HL-60 (cell line): Measurements from ENCODE around the gene HDAC9.

Experiments used
- GABPA ChIP-seq: IDR thresholded peaks from 2 replicates; pipeline ENCODE4 v1.6.1; 2012; ENCODE audit warnings: low read depth
- POLR2AphosphoS5 ChIP-seq: IDR thresholded peaks from 2 replicates; pipeline ENCODE4 v1.6.1; 2012; ENCODE audit warnings: low read depth
- SPI1 ChIP-seq: IDR thresholded peaks from 2 replicates; pipeline ENCODE4 v1.6.1; 2012; ENCODE audit warnings: low read depth, mild to moderate bottlenecking, borderline replicate concordance
- TF ChIP-seq, protein P1 (sequence below): IDR thresholded peaks from one replicate; pipeline ENCODE4 v1.5.1; 2011; ENCODE audit warnings: low read length, control low read depth, inconsistent platforms; ENCODE audit not compliant: insufficient read depth
- TF ChIP-seq, protein P2 (sequence below): IDR thresholded peaks from 2 replicates; pipeline ENCODE4 v1.6.1; 2012; ENCODE audit warnings: low read depth; ENCODE audit not compliant: insufficient replicate concordance

DNA sequence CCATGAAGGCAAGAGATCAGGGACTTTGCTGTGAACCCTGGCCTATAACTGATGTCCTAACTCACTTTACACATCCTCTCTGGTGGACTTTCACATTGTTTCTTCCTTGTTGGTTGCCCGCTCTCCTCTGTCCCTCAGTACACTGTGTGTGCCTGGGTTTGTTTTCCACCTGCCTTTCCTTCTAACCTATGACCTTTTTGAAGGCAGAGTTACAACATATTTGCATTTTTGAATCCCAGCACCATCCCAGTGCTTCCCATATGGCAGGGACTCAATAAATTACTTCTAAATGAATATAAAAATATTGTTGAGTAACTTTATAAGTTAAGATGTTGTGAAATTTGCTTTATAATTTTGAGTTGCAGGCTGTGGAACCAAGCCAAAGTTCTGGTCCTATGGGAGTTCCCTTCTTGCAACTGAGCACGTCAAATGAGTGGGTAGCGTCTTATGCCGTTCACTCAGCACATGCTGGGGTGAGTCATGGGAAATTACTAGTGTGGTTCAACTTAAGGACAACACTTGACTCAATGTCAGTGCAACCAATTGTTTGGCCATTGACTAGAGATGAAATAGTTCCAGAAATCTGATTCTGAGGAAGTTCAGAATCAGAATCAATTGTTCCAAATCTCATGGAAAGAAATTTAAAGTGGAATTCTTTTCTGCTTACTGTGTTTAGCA is 370.9 kb downstream of the HDAC9 start:
- TF ChIP-seq, protein P1, sequence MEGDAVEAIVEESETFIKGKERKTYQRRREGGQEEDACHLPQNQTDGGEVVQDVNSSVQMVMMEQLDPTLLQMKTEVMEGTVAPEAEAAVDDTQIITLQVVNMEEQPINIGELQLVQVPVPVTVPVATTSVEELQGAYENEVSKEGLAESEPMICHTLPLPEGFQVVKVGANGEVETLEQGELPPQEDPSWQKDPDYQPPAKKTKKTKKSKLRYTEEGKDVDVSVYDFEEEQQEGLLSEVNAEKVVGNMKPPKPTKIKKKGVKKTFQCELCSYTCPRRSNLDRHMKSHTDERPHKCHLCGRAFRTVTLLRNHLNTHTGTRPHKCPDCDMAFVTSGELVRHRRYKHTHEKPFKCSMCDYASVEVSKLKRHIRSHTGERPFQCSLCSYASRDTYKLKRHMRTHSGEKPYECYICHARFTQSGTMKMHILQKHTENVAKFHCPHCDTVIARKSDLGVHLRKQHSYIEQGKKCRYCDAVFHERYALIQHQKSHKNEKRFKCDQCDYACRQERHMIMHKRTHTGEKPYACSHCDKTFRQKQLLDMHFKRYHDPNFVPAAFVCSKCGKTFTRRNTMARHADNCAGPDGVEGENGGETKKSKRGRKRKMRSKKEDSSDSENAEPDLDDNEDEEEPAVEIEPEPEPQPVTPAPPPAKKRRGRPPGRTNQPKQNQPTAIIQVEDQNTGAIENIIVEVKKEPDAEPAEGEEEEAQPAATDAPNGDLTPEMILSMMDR: no peak
- TF ChIP-seq POLR2AphosphoS5: no peak
- no peak for TF ChIP-seq GABPA
- TF ChIP-seq, protein P2, sequence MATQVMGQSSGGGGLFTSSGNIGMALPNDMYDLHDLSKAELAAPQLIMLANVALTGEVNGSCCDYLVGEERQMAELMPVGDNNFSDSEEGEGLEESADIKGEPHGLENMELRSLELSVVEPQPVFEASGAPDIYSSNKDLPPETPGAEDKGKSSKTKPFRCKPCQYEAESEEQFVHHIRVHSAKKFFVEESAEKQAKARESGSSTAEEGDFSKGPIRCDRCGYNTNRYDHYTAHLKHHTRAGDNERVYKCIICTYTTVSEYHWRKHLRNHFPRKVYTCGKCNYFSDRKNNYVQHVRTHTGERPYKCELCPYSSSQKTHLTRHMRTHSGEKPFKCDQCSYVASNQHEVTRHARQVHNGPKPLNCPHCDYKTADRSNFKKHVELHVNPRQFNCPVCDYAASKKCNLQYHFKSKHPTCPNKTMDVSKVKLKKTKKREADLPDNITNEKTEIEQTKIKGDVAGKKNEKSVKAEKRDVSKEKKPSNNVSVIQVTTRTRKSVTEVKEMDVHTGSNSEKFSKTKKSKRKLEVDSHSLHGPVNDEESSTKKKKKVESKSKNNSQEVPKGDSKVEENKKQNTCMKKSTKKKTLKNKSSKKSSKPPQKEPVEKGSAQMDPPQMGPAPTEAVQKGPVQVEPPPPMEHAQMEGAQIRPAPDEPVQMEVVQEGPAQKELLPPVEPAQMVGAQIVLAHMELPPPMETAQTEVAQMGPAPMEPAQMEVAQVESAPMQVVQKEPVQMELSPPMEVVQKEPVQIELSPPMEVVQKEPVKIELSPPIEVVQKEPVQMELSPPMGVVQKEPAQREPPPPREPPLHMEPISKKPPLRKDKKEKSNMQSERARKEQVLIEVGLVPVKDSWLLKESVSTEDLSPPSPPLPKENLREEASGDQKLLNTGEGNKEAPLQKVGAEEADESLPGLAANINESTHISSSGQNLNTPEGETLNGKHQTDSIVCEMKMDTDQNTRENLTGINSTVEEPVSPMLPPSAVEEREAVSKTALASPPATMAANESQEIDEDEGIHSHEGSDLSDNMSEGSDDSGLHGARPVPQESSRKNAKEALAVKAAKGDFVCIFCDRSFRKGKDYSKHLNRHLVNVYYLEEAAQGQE: no peak
- TF ChIP-seq SPI1: no peak
